Activated CD4-positive, alpha-beta memory T cell treated with anti-CD3 and anti-CD28 coated beads for 36 hours (primary cell): ENCODE results near the gene ARPP21. TPM values are rescaled to one million over a fixed set of nuclear protein-coding genes. Genes with fewer than 3 reads are reported as not detected.
"Not testable (repeated sequence)": the region's sequence is repeated elsewhere in the genome, so short reads cannot be mapped to it uniquely, and the experiment has no call there.

Source experiments
- CTCF ChIA-PET: fragments of 350-600 bp; sonication (Branson Sonifier 250); formaldehyde crosslinking; loops from one replicate; lab custom pipeline; 2021; ENCODE audit warnings: antibody characterized with exemption, inconsistent platforms; lab: Charles Lee
- POLR2A ChIA-PET: fragments of 350-600 bp; sonication (Branson Sonifier 250); formaldehyde crosslinking; loops from one replicate; lab custom pipeline; 2021; ENCODE audit warnings: antibody characterized with exemption; lab: Charles Lee
- DNase-seq: peaks from one replicate; pipeline ENCODE4 v3.0.0-alpha.2; 2020
- H3K27ac Mint-ChIP-seq: one replicate; pipeline ENCODE4 v1.8.0; 2021; ENCODE audit warnings: mixed read lengths
- H3K27me3 Mint-ChIP-seq: one replicate; pipeline ENCODE4 v1.8.0; 2021; ENCODE audit warnings: mixed read lengths
- H3K36me3 Mint-ChIP-seq: one replicate; pipeline ENCODE4 v1.8.0; 2021; ENCODE audit warnings: mixed read lengths
- H3K4me1 Mint-ChIP-seq: one replicate; pipeline ENCODE4 v1.8.0; 2021; ENCODE audit warnings: low read depth, mixed read lengths
- H3K4me3 Mint-ChIP-seq: one replicate; pipeline ENCODE4 v1.8.0; 2021; ENCODE audit warnings: mild to moderate bottlenecking, mixed read lengths
- H3K9me3 Mint-ChIP-seq: one replicate; pipeline ENCODE4 v1.8.0; 2021; ENCODE audit warnings: mixed read lengths
- intact Hi-C: fragments of 100-400 bp; cut with micrococcal nuclease; formaldehyde crosslinking; loops from one replicate; pipeline ENCODE4 v1.15.1; 2023
- total RNA-seq, 2 experiments: library from RNA; stranded (reverse); gene quantifications; one replicate each; pipeline ENCODE4 v1.2.3, GENCODE V29; 2021

Gene ARPP21
- total RNA-seq, result not detected

DNA sequence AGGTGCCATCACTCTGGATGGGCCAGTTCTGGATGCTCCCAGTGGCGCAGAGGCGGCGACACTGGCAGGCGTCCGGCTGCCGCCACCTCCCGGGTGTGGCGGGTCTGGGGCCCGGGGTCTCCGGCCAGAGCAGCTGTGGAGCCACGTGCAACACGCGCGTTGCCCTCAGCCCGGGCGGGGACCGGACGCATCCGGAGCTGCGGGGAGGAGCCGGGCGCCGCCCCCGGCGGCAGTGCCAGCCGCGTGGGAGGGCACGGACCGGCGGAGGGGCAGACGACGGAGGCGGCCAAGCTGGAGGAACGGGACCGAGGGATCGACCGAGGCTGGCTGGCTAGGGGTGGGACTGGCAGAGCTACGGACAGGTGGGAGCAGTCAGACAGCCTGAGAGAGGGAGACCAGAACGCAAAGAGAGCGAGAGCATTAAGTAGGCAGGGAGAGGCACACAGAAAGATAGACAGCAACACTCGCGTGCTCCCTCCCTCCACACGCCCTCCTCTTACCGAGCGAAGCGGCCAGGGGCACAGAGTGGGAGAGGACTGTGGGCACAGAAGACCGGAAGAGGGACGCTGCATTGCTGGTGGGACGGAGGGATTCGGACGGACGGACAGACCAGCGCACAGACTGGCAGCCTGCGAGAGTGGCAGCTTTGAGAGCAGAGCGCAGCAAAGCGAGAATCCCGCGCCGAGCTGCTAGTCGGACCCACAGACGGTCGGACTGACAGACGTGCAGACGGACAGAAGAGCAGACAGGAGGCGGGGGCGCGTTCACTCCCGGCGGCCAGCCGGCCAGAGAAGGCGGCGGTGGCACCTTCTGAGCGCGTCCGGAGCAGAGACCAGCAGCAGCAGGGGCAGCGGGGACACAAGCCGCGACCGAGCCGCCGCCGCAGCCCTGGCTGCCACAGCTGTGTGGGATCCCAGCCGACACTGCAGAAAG, at the start of gene ARPP21:
Gene ARPP21, plus strand, starts transcription at position 272 of the 933 bp plus-strand sequence. CDS start 42,227 bp downstream, outside the sequence.
- CTCF ChIA-PET, result no interaction called here
- DNase-seq, result no peak
- no peak within 1 kb of the TSS for H3K4me3 Mint-ChIP-seq

DNA sequence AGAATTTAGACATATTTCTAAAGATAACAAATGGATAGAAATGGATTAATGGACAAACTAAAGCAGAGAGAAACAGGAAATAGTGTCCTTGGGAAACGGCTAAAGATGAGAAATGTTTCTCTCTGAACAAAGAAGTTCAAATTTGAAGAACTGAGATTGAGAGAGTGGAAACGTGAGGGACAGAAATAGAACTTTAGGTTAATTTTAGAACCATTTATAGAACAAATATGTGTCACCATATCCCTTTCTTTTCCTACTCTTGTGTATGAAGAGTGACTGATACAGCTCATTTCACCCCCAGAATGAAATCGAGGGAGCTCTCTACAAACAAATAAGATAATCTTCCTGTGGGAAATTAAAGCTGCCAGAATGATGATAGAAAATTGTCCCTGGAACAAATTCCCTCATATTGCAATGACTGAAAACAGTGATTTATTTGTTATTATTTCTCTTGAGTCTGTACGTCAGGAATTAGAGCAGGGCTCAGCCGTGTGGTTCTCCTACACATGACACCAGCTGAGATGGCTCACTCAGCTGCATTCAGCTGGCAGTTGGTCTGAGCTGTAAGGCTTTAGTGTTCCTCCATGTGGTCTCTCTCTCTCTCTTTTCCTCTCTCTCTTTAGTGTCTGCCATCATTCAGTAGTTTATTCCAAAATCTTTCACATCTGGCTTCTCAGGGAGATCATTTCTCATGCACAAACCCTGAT, 46.6 kb upstream of the ARPP21 start:
- CTCF ChIA-PET, result no interaction called here
- Mint-ChIP-seq H3K36me3 (no peaks in the 10 kb centered on the region), H3K4me1 (no peaks in the 10 kb centered on the region), H3K4me3 (no peak overlapping the region), H3K27me3 (no peaks in the 10 kb centered on the region), H3K27ac (no peak overlapping the region), H3K9me3 (peaks cover 8% of the 10 kb centered on the region)
- intact Hi-C loops, result no loop called here
- no peak for DNase-seq
- POLR2A ChIA-PET, result no interaction called here

More for the DNA sequence above, at the start of gene ARPP21:
- no peaks in the 10 kb centered on the region for H3K9me3 Mint-ChIP-seq
- H3K27ac Mint-ChIP-seq, result no peak within 1 kb of the TSS
- intact Hi-C loops, result no loop called here
- peaks cover 18% of the 10 kb centered on the region for H3K27me3 Mint-ChIP-seq
- POLR2A ChIA-PET, result interaction anchor here (0.6 kb wide), 1 partner anchor 17 kb away, joined by 3 read pairs; no protein-coding TSS in a partner anchor
- H3K36me3 Mint-ChIP-seq, result no peaks in the 10 kb centered on the region
- peaks cover 3% of the 10 kb centered on the region for H3K4me1 Mint-ChIP-seq

DNA sequence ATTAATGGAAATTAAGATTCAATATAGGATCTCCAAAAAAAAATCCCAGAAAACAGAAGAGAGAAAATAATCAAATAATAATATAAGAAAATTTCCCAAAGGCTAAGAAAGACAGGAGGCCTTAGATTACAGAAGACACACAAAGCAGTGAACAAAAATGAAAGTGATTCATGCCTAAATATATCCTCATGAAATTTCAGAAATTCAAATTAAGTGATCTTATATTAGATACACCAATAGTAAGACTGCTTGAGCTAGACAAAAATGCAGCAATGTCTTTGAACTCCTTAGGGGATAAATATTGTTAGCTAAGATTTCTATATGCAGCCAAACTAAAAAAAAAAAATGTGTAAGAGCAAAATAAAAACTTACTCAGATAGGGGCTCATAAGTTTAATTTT, 44.6 kb upstream of the ARPP21 start:
- Mint-ChIP-seq H3K9me3 (peaks cover 2% of the 10 kb centered on the region), H3K4me1 (no peaks in the 10 kb centered on the region), H3K27me3 (no peaks in the 10 kb centered on the region), H3K27ac (no peak overlapping the region), H3K4me3 (no peak overlapping the region), H3K36me3 (no peaks in the 10 kb centered on the region)
- ChIA-PET CTCF (interaction anchor here (0.6 to 0.7 kb wide), 2 partner anchors 29 to 1685 kb away, joined by 3 read pairs; no protein-coding TSS in a partner anchor), POLR2A (no interaction called here)
- intact Hi-C loops, result no loop called here
- DNase-seq, result no peak

DNA sequence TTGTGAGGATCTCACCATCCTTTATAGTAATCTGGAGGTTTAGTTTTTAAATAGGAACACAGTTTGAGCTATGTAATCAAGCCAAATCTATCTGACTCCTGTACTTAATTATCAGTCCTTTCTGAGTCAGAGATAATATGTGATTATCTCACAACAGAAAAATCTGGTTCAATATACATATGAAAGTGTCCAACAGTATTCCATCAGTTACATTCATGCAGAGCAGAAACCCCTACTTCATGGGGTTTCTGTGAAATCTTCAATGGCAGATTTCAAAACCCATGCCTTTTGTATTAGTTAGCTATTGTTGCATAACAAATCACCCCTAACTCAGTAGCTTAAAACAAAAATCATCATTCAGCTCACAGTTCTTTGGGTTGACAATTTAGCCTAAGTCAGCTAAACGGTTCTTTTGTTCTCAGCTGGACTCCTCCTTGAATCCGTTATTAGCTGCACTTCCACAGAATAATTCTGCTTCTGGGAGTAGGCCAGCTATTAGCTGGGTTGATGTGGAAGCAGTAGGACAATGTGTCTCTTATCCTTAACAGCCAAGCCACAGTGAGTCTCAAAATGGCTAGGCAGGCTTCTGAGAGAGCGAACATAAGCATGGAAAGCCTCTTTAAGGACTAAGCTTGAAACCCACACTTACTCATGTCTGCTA, 42.9 kb upstream of the ARPP21 start:
- Mint-ChIP-seq H3K36me3 (no peaks in the 10 kb centered on the region), H3K9me3 (peaks cover 2% of the 10 kb centered on the region), H3K27me3 (no peaks in the 10 kb centered on the region), H3K4me3 (no peak overlapping the region), H3K27ac (no peak overlapping the region), H3K4me1 (no peaks in the 10 kb centered on the region)
- no peak for DNase-seq
- ChIA-PET CTCF (no interaction called here), POLR2A (no interaction called here)
- intact Hi-C loops, result no loop called here

DNA sequence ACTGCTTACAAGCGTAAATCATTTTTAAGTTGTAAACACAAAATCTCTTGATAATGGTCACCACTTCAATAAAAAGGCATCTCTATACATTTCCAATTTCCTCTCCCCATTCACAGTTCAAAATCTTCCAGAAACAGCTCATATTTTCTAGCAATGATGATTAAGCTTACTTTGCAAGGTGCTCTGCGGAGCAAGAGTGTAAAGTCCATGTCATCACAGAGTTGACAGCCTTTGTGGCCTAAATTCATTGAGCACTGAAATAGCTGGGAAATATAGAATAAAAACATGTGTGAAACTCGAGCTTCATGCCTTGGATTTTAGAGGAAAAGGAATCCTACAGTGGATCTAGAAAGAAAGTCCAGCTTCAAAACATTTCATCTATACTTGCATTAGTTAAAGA, 41.8 kb upstream of the ARPP21 start:
- no peak overlapping the region for H3K4me3 Mint-ChIP-seq
- H3K36me3 Mint-ChIP-seq, result no peaks in the 10 kb centered on the region
- no peaks in the 10 kb centered on the region for H3K4me1 Mint-ChIP-seq
- H3K9me3 Mint-ChIP-seq, result peaks cover 4% of the 10 kb centered on the region
- H3K27me3 Mint-ChIP-seq, result no peaks in the 10 kb centered on the region
- ChIA-PET POLR2A (no interaction called here), CTCF (no interaction called here)
- no peak for DNase-seq
- H3K27ac Mint-ChIP-seq, result no peak overlapping the region
- intact Hi-C loops, result no loop called here

DNA sequence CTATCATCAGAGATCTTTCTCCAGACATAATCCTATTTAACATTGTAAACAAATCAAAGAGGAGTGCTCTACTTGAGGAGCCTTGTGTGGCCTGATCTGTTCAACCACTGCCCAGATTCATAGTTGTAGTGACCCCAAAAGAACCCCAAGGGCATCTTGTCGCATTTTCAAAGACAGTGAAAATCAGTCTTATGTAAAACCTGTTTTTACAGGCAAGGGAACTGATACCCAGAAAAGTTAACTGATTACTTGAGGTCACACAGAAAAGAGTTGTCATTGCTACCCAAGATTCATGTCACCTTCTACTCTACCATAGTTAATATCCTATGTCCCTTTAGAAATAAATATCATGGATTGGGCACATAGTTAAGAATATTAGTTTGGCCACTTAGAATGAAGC, 40.5 kb upstream of the ARPP21 start:
- Mint-ChIP-seq H3K9me3 (peaks cover 2% of the 10 kb centered on the region), H3K27me3 (no peaks in the 10 kb centered on the region), H3K4me3 (no peak overlapping the region), H3K36me3 (no peaks in the 10 kb centered on the region), H3K27ac (no peak overlapping the region), H3K4me1 (no peaks in the 10 kb centered on the region)
- ChIA-PET CTCF (no interaction called here), POLR2A (no interaction called here)
- DNase-seq, result no peak
- intact Hi-C loops, result no loop called here

DNA sequence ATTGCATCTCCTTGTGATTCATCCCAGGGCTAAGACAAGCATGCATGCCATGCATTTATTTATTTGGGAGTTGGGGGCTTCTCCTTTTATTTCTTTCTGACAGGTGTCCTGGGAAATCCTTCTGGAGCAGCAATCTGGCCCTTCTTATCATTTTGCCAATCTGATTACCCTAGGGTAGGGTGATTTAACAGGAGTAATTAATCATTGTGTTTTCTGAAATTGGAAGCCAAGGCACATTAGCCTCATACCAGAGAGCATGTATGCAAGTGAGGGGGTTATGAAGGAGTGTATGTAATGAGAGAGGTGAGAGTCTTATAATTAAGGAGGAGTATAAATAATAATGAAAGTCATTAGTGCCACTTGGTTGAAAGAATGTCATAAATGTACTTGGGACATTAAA, 37.4 kb upstream of the ARPP21 start:
- Mint-ChIP-seq H3K9me3 (peaks cover 2% of the 10 kb centered on the region), H3K4me1 (no peaks in the 10 kb centered on the region), H3K27ac (no peak overlapping the region), H3K36me3 (no peaks in the 10 kb centered on the region), H3K4me3 (no peak overlapping the region), H3K27me3 (no peaks in the 10 kb centered on the region)
- intact Hi-C loops, result no loop called here
- no peak for DNase-seq
- POLR2A ChIA-PET, result no interaction called here
- CTCF ChIA-PET, result no interaction called here

DNA sequence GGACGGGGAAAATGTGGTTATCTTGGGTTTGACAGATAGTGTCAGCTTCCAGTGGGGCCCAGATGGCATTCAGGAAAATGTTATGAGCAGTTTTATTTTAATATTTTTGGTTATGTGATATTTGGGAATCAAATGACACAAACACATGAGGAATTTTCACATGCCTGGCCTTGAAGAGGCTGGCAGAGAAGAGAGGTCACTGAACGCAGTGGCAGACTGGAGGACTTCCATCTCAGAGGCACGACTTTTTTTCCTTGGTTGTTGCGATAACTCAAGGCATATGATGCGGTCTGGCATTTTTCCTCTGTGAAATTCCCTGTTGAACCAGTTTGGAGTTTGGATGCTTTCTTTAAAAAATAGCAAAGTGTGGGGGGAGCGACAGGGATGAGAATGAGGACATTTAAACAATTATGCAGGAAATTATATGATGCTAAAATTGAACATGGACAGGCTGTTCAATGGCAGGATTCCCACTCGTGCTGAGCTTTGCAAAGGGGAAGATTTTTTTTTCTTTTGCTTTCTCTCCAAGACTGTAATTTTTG, 36.9 kb upstream of the ARPP21 start:
- H3K27ac Mint-ChIP-seq, result no peak overlapping the region
- no peaks in the 10 kb centered on the region for H3K4me1 Mint-ChIP-seq
- POLR2A ChIA-PET, result no interaction called here
- intact Hi-C loops, result no loop called here
- H3K9me3 Mint-ChIP-seq, result peaks cover 2% of the 10 kb centered on the region
- H3K27me3 Mint-ChIP-seq, result no peaks in the 10 kb centered on the region
- H3K4me3 Mint-ChIP-seq, result no peak overlapping the region
- H3K36me3 Mint-ChIP-seq, result no peaks in the 10 kb centered on the region
- CTCF ChIA-PET, result no interaction called here
- no peak for DNase-seq

DNA sequence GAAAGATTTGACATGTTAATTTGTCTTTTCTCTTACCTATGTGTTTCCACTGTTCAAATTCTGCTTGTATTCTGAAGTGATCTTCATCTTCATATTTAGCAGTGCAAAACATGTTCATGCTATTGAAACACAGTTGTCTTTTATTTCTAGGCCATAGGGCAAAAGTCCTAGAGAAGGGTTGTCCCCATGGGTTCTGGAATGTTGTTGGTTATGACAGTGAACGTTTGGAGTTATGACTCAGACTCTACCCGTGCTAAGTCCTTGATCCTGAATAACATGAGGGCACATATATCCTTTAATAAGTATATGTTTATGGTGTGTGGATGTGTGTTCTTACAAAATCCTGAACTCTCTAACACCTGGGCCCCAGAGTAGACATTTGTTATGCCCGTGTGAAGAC, 23.0 kb upstream of the ARPP21 start:
- intact Hi-C loops, result no loop called here
- no peaks in the 10 kb centered on the region for H3K36me3 Mint-ChIP-seq
- DNase-seq, result no peak
- CTCF ChIA-PET, result no interaction called here
- H3K4me3 Mint-ChIP-seq, result no peak overlapping the region
- H3K27me3 Mint-ChIP-seq, result no peaks in the 10 kb centered on the region
- H3K27ac Mint-ChIP-seq, result no peak overlapping the region
- no peaks in the 10 kb centered on the region for H3K4me1 Mint-ChIP-seq
- peaks cover 7% of the 10 kb centered on the region for H3K9me3 Mint-ChIP-seq
- POLR2A ChIA-PET, result no interaction called here

DNA sequence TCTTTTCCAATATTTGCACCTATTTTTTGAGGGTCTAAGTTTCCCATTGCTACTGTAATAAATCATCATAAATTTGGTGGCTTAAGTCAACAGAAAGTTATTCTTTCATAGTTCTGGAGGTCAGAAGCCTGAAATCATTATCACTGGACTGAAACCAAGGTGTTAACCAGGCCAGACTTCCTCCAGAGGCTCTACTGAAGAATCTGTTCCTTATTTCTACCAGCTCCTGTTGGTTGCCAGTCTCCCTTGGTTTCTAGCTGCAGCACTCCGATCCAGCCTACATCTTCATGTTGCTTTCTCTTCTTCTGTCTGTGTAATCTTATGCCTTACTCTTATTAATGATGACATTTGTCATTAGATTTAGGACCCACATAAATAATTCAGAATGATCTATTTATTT, 22.0 kb upstream of the ARPP21 start:
- H3K9me3 Mint-ChIP-seq, result peaks cover 7% of the 10 kb centered on the region
- H3K27ac Mint-ChIP-seq, result no peak overlapping the region
- DNase-seq, result no peak
- H3K36me3 Mint-ChIP-seq, result no peaks in the 10 kb centered on the region
- no peaks in the 10 kb centered on the region for H3K4me1 Mint-ChIP-seq
- CTCF ChIA-PET, result no interaction called here
- H3K4me3 Mint-ChIP-seq, result no peak overlapping the region
- H3K27me3 Mint-ChIP-seq, result no peaks in the 10 kb centered on the region
- intact Hi-C loops, result no loop called here
- POLR2A ChIA-PET, result no interaction called here

DNA sequence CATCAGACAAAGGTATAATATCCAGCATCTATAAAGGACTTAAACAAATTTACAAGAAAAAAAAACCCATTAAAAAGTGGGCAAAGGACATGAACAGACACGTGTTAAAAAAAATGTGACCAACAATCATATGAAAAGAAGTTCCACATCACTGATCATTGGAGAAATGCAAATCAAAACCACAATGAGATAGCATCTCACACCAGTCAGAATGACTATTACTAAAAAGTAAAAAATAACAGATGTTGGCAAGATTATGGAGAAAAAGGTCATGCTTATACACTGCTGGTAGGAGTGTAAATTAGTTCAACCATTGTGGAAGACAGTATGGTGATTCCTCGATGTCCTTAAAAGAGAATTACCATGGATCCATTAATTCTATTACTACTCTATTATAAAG, 19.1 kb upstream of the ARPP21 start:
- H3K27me3 Mint-ChIP-seq, H3K36me3 Mint-ChIP-seq, H3K4me3 Mint-ChIP-seq, DNase-seq, POLR2A ChIA-PET, H3K27ac Mint-ChIP-seq, intact Hi-C loops, CTCF ChIA-PET, H3K9me3 Mint-ChIP-seq, H3K4me1 Mint-ChIP-seq: not testable (repeated sequence)

DNA sequence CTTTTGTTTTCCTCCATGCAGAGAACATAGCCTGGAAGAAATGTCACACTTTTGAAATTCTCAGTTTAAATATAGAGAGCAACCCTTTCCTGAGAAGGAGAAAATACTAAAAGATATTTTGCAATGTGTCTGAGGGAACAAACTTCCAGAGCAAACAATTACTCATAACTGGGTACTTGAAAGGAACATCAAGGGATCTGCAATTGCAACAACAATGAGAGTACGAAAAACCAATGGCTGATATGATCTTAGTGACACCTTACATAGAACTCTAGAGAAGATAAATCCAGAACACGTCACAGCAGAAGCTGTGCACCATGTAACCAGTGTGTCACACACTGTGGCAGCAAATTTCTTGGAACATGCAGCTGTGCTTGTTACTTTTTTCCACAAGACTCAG, 14.6 kb upstream of the ARPP21 start:
- no peaks in the 10 kb centered on the region for H3K9me3 Mint-ChIP-seq
- H3K27me3 Mint-ChIP-seq, result no peaks in the 10 kb centered on the region
- no peaks in the 10 kb centered on the region for H3K4me1 Mint-ChIP-seq
- no peak overlapping the region for H3K4me3 Mint-ChIP-seq
- ChIA-PET POLR2A (no interaction called here), CTCF (no interaction called here)
- intact Hi-C loops, result no loop called here
- no peak overlapping the region for H3K27ac Mint-ChIP-seq
- DNase-seq, result no peak
- no peaks in the 10 kb centered on the region for H3K36me3 Mint-ChIP-seq
